Body of pancreas (tissue), 4 donors: Measurements from ENCODE around the gene ZFX.

Experiments
- CTCF ChIP-seq, 7 experiments: fragments of 450-650 bp in 4 of 7; fragments of 200-600 bp in 3 of 7; sonication (generic) in 3 of 7; IDR thresholded peaks; one replicate each; pipeline ENCODE4 v1.5.1; 2016 to 2019; ENCODE audit warnings: antibody characterized with exemption in 7 of 7
- POLR2A ChIP-seq, 3 donors: fragments of 450-650 bp; IDR thresholded peaks; one replicate each; pipeline ENCODE4 v1.6.1; 2016; ENCODE audit warnings: antibody characterized with exemption in 3 of 3, mild to moderate bottlenecking in 2 of 3

DNA sequence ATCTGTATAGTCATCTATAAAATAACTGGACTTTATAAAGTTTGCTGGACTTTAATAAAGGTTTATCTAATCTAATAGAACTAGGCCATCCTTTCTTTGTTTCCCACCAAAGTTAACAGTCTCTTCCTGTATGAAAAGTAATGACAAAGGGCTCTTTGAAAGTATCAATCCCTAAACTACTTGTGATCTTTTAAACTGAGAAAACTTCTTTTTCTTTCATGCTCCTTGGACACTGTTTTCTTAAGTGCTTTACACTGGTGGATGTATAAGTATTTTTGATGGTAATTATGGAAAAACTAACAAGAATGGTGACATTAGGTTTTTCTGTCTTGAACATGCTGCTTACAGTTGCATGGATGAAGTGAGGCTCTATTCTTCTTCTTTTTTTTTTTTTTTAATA lies 2.4 kb upstream of the ZFX start:
- TF ChIP-seq CTCF (IDR thresholded peaks at IDR 0.05) (no peak), POLR2A (IDR thresholded peaks at IDR 0.05) (no peak)
